SK-N-MC (cell line): ENCODE measurements around the gene PPTC7.
"Not testable (repeated sequence)": the region's sequence is repeated elsewhere in the genome, so short reads cannot be mapped to it uniquely, and the experiment has no call there.

Source experiments
- DNase-seq: peaks from one replicate; pipeline ENCODE4 v3.0.0-alpha.2; 2011; ENCODE audit warnings: low read depth, low spot score
- H3K27ac ChIP-seq: fragments of 200-600 bp; sonication (generic); 2 replicates; pipeline ENCODE4 v1.5.1; 2016; ENCODE audit warnings: mixed run types
- H3K36me3 ChIP-seq: fragments of 200-600 bp; sonication (generic); 2 replicates; pipeline ENCODE4 v1.6.1; 2017; ENCODE audit warnings: antibody characterized with exemption, low read length, mixed read lengths; ENCODE audit not compliant: insufficient read depth
- H3K4me3 ChIP-seq: fragments of 200-600 bp; sonication (generic); 2 replicates; pipeline ENCODE4 v1.5.1; 2016
- H3K9ac ChIP-seq: fragments of 200-600 bp; sonication (generic); 2 replicates; pipeline ENCODE4 v1.8.0; 2017; ENCODE audit warnings: mixed run types, mixed read lengths; ENCODE audit not compliant: insufficient read length
- H3K9me3 ChIP-seq: fragments of 200-600 bp; sonication (generic); 2 replicates; pipeline ENCODE4 v1.6.1; 2017; ENCODE audit warnings: low read depth, mild to moderate bottlenecking, antibody characterized with exemption, low read length, moderate library complexity, mixed read lengths
- EZH2 ChIP-seq: fragments of 200-600 bp; sonication (generic); IDR thresholded peaks from one replicate; pipeline ENCODE4 v1.6.1; 2017; ENCODE audit warnings: antibody characterized with exemption
- FOXP2 ChIP-seq: optimal IDR thresholded peaks from 2 replicates; pipeline ENCODE3; 2011; ENCODE audit warnings: mild to moderate bottlenecking, moderate library complexity; ENCODE audit not compliant: insufficient read depth; ENCODE audit errors: extremely low read length, control extremely low read depth
- POLR2AphosphoS5 ChIP-seq: IDR thresholded peaks from 2 replicates; pipeline ENCODE4 v1.6.1; 2012; ENCODE audit warnings: mild to moderate bottlenecking, low read depth, low read length, borderline replicate concordance

Gene PPTC7

DNA sequence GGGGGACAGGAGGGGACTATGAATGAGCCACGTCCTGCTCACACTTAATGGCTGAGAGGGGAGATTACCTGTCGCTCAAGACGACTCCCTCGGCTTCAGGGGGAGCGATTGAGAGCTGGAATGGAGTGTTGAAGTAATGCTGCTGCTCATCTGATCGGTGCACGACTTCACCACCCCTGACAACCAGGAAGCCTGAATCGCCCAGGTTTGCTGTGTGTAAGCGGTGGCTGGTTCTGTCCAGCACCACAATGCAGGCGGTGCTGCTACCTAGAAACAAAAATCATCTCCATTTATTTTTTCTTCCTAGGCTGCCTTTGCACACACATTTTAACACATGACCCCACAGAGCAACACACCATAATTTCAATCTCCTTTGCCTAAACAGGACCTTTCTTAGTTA is 37.3 kb downstream of the PPTC7 start:
- no peak for TF ChIP-seq POLR2AphosphoS5
- no peak for TF ChIP-seq EZH2
- no peak for TF ChIP-seq FOXP2
- no peak overlapping the region for H3K9ac ChIP-seq
- DNase-seq, result no peak
- no peaks in the 10 kb centered on the region for H3K9me3 ChIP-seq
- 0 out of 2 replicates have a peak overlapping the region, but pooled peaks have one; percentile 21 for H3K27ac ChIP-seq
- H3K4me3 ChIP-seq, result no peak overlapping the region
- H3K36me3 ChIP-seq, result peaks cover 5% of the 10 kb centered on the region

DNA sequence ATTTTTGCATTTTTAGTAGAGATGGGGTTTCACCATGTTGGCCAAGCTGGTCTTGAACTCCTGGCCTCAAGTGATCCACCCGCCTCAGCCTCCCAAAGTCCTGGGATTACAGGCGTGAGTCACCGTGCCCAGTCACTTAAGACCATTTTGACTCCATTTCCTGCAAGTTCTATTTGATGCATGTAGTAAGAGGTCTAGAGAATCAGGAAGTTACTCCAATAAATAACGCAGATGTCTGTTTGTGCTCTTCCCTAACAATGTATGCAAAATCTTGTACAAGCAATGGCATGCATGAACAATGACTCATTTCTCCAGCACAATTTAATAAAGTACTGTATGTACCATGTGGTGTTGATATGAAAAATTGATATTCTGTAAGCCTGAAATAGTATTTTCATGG is 37.9 kb downstream of the PPTC7 start:
- not testable (repeated sequence) for DNase-seq, H3K9ac ChIP-seq, H3K36me3 ChIP-seq, H3K9me3 ChIP-seq, H3K4me3 ChIP-seq
- H3K27ac ChIP-seq, result 0 out of 2 replicates have a peak overlapping the region, but pooled peaks have one; percentile 21

GRCh38 chr12:110543965-110544364 is 39.2 kb downstream of the PPTC7 start:
- H3K4me3 ChIP-seq, result no peak overlapping the region
- H3K27ac ChIP-seq, result no peak overlapping the region
- no peak for TF ChIP-seq POLR2AphosphoS5
- TF ChIP-seq EZH2, result no peak
- no peak for TF ChIP-seq FOXP2
- no peaks in the 10 kb centered on the region for H3K9me3 ChIP-seq
- H3K9ac ChIP-seq, result no peak overlapping the region
- peaks cover 8% of the 10 kb centered on the region for H3K36me3 ChIP-seq
- DNase-seq, result no peak

DNA sequence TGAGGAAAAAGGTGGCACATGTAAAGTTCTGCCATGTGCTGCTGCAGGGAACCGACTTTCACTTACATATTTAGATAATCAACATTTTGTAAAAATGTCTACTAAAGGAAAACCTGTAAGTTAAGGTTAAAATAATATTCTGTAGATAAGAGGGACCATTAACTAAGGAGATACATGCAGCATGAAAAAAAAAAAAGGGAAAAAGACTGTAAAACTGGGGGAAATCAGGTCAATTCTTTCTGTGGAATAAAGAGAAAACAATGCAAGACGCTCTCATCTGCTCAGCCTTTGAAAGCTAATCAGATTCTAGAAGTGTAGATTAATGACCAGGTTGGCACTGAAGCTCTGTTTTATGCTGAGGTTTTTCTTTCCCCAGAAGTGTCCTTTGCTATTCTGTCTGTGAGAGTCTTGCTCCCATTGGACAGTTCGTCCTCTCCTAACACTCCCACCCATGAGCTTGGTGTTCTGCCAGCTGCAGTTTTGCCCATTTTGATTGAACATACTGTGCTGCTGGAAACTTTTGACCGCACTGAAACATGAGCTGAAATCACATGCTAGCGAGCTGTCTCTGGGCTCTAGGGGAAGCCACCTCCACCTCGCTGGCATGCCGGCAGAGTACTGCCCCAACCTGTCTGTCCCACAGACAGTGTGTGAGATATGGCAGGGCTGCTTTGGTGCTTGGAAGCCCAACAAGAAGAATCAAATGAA is 39.7 kb downstream of the PPTC7 start:
- Histone ChIP-seq H3K9ac (no peak overlapping the region), H3K4me3 (no peak overlapping the region), H3K27ac (no peak overlapping the region), H3K9me3 (no peaks in the 10 kb centered on the region), H3K36me3 (peaks cover 14% of the 10 kb centered on the region)
- DNase-seq, result no peak
- TF ChIP-seq POLR2AphosphoS5 (no peak), EZH2 (no peak), FOXP2 (no peak)

DNA sequence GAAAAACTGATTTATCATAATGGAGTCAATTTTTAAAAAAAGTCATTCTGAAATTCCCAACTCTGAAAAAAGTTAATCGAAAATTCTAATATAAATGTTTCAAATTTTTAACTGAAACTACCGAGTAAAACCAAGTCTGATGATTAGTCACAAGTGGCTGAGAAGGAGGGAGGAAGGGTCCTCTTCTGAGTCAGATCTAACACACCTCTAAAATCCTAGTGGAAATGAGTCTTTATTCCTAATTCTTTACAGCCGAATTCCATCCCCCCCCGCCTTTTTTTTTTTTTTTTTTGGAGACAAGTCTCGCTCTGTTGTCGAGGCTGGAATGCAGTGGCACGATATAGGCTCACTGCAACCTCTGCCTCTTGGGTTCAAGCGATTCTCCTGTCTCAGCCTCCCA is 43.1 kb downstream of the PPTC7 start:
- Histone ChIP-seq H3K36me3 (peaks cover 38% of the 10 kb centered on the region), H3K9me3 (no peaks in the 10 kb centered on the region), H3K27ac (no peak overlapping the region), H3K4me3 (no peak overlapping the region), H3K9ac (no peak overlapping the region)
- TF ChIP-seq EZH2 (no peak), FOXP2 (no peak), POLR2AphosphoS5 (no peak)
- DNase-seq, result no peak

- no peak overlapping the region for H3K4me3 ChIP-seq
- DNase-seq, result no peak
- no peak overlapping the region for H3K9ac ChIP-seq
- TF ChIP-seq POLR2AphosphoS5, result no peak
- TF ChIP-seq EZH2, result no peak
- TF ChIP-seq FOXP2, result no peak
- peaks cover 38% of the 10 kb centered on the region for H3K36me3 ChIP-seq
- no peaks in the 10 kb centered on the region for H3K9me3 ChIP-seq
- no peak overlapping the region for H3K27ac ChIP-seq
Measured at GRCh38 chr12:110538869-110539622, 44.1 kb downstream of the PPTC7 start.

DNA sequence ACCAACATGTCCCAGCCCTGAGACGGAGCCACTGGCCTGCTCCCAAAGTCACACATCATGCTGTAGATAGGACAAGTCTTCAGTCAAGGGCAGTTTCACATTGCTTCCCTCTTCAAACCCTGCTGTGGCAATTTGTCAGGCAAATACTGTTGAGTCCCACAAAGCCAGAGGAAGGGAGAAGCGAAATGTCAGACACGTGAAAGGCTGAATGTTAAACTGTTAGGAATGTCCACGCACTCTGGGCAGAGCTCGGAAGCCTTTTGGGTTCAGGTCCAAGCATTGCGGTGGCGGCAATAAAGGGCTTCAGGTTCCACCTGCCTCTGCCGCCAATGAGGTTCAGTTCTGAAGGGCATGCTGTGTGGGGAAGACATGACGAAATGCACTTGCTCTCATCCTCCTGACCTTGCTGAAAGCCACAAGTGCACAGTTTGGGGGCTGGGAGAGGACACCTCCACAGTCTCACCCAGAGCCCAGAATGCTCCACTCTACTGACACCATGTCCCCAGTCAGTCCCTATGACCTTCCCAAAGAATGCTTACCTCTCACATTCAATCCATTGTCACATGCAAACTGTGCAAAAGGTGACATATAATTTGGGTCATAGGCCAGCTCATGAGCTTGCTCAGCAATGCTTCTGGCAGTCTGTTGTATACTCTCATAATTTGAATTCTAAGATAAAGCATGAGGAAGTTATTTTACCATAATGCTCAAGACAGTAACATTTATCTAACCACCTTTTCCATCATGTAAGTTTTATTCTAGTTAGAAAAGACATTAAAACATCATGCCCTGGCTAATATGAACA is 45.3 kb downstream of the PPTC7 start:
- Histone ChIP-seq H3K27ac (no peak overlapping the region), H3K36me3 (peaks cover 38% of the 10 kb centered on the region), H3K9ac (no peak overlapping the region), H3K9me3 (no peaks in the 10 kb centered on the region), H3K4me3 (no peak overlapping the region)
- no peak for DNase-seq
- TF ChIP-seq EZH2 (no peak), POLR2AphosphoS5 (no peak), FOXP2 (no peak)
